ENCODE data around the gene SLC6A9.

DNA sequence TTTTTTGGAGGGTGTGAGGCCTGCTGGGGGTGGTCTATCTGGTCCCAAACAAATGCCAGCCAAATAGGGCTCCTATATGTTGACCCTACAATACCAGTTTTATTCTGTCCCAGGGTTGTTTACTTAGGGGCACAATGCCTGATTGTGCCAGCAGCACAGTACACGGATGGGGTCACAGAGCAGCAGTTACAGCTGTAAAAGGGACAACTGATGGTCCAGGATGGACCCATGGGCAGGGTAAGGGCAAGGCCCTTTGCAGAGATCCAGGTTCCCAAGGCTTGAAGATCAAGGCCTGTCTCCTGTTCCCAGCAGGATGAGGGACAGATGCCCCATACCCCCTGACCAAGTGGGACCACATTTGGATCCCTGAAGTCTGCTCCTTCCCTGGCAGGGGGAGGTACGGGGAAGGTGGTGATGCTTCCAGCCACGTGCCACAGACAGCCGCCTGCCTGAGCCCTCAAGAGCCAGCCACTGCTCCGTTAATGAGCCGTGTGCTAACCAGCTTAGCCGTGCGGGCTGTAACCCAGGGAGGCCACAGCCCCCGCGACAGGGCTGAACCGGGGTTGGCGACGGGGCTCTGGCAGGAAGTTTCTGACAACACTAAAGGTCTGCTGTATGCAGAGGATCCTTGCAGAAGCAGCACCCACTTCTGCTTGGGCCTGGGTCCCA is 18.2 kb downstream of the SLC6A9 start:
- TF ChIP-seq EZH2 (IDR thresholded peaks at IDR 0.05; ENCODE audit: borderline replicate concordance, insufficient read depth, low read depth, low read length, poor library complexity, severe bottlenecking), result no peak
- TF ChIP-seq, protein P1, sequence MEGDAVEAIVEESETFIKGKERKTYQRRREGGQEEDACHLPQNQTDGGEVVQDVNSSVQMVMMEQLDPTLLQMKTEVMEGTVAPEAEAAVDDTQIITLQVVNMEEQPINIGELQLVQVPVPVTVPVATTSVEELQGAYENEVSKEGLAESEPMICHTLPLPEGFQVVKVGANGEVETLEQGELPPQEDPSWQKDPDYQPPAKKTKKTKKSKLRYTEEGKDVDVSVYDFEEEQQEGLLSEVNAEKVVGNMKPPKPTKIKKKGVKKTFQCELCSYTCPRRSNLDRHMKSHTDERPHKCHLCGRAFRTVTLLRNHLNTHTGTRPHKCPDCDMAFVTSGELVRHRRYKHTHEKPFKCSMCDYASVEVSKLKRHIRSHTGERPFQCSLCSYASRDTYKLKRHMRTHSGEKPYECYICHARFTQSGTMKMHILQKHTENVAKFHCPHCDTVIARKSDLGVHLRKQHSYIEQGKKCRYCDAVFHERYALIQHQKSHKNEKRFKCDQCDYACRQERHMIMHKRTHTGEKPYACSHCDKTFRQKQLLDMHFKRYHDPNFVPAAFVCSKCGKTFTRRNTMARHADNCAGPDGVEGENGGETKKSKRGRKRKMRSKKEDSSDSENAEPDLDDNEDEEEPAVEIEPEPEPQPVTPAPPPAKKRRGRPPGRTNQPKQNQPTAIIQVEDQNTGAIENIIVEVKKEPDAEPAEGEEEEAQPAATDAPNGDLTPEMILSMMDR (IDR thresholded peaks at IDR 0.05), result no peak

Measured in B cell (primary cell).